Measurements from ENCODE around the gene TENT4B.

TENT4B gene

GRCh38 chr16:50271148-50272041 is 118.3 kb downstream of the TENT4B start:
- DNase-seq (ENCODE audit: low read depth), result no peak

- DNase-seq (ENCODE audit: low read depth), result no peak
These were observed 119.0 kb downstream of the TENT4B start for GRCh38 chr16:50272111-50272571.

- DNase-seq (ENCODE audit: low read depth), result no peak
These were observed 119.7 kb downstream of the TENT4B start for GRCh38 chr16:50272687-50273381.

GRCh38 chr16:50273382-50273690 is 120.2 kb downstream of the TENT4B start:
- DNase-seq (ENCODE audit: low read depth), result no peak

GRCh38 chr16:50273888-50274325 is 120.8 kb downstream of the TENT4B start:
- no peak for DNase-seq (ENCODE audit: low read depth)

GRCh38 chr16:50274326-50275097 is 121.4 kb downstream of the TENT4B start:
- DNase-seq (ENCODE audit: low read depth), result peak; percentile 48

- DNase-seq (ENCODE audit: low read depth), result no peak
These were observed 122.0 kb downstream of the TENT4B start for GRCh38 chr16:50275098-50275415.

- DNase-seq (ENCODE audit: low read depth), result no peak
These were observed 122.6 kb downstream of the TENT4B start for GRCh38 chr16:50275428-50276325.

- DNase-seq (ENCODE audit: low read depth), result no peak
These were observed 123.2 kb downstream of the TENT4B start for GRCh38 chr16:50276326-50276640.

GRCh38 chr16:50276801-50277555 is 123.9 kb downstream of the TENT4B start:
- DNase-seq (ENCODE audit: low read depth), result no peak

- DNase-seq (ENCODE audit: low read depth), result no peak
These were observed 125.1 kb downstream of the TENT4B start for GRCh38 chr16:50278251-50278650.

- no peak for DNase-seq (ENCODE audit: low read depth)
These were observed 126.4 kb downstream of the TENT4B start for GRCh38 chr16:50279504-50279865.

GRCh38 chr16:50280932-50281331 is 127.8 kb downstream of the TENT4B start:
- no peak for DNase-seq (ENCODE audit: low read depth)

Data from activated T-cell treated with anti-CD3 and anti-CD28 coated beads for 1 hour (primary cell).